Pons (tissue), 1 donor: ENCODE results near the gene DNAH1.

Source experiments
- DNase-seq: peaks from one replicate; pipeline ENCODE4 v3.0.0-alpha.2; 2016; ENCODE audit warnings: low spot score

DNAH1 gene

GRCh38 chr3:52290596-52291507, 25.3 kb upstream of the DNAH1 start:
- DNase-seq, result no peak

- no peak for DNase-seq
Measured at GRCh38 chr3:52291508-52292181, 24.5 kb upstream of the DNAH1 start.

DNA sequence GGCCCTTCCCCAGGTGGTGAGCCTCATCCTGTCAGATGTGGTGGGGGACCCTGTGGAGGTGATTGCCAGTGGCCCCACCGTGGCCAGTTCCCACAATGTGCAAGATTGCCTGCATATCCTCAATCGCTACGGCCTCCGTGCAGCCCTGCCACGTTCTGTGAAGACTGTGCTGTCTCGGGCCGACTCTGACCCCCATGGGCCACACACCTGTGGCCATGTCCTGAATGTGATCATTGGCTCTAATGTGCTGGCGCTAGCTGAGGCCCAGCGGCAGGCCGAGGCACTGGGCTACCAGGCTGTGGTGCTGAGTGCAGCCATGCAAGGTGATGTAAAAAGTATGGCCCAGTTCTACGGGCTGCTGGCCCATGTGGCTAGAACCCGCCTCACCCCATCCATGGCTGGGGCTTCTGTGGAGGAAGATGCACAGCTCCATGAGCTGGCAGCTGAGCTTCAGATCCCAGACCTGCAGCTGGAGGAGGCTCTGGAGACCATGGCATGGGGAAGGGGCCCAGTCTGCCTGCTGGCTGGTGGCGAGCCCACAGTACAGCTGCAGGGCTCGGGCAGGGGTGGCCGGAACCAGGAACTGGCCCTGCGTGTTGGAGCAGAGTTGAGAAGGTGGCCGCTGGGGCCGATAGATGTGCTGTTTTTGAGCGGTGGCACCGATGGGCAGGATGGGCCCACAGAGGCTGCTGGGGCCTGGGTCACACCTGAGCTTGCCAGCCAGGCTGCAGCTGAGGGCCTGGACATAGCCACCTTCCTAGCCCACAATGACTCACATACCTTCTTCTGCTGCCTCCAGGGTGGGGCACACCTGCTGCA, 23.7 kb upstream of the DNAH1 start:
- DNase-seq, result no peak

- DNase-seq, result no peak
Measured at GRCh38 chr3:52293491-52294319, 22.4 kb upstream of the DNAH1 start.

- no peak for DNase-seq
Measured at GRCh38 chr3:52294320-52295150, 21.6 kb upstream of the DNAH1 start.

DNA sequence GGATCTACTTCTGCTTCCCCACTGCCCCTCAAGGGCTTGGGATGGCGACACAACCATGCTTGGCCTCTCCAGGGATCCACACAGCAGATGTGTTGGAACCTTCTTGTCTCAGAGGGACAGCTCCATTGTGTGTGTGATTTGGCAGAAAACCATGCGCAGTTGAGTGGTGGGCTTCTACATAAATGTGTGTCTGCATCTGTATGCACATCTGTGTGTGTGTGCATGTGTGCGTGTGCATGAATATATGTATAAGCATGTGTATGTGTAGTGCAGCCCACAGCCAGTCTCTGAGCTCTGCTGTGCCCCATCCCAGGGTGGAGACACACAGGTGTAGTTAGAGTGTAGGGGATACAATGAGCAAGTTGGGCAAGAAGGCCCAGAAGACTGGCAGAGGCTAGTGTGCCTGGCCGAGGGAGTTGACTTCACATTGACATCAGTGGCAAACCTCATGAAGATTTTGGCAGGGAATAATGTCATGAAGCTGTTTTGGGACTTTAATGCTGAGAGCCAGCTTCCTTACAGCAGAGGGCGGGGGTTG, 20.4 kb upstream of the DNAH1 start:
- no peak for DNase-seq

- no peak for DNase-seq
Measured at GRCh38 chr3:52297242-52298148, 18.6 kb upstream of the DNAH1 start.

DNA sequence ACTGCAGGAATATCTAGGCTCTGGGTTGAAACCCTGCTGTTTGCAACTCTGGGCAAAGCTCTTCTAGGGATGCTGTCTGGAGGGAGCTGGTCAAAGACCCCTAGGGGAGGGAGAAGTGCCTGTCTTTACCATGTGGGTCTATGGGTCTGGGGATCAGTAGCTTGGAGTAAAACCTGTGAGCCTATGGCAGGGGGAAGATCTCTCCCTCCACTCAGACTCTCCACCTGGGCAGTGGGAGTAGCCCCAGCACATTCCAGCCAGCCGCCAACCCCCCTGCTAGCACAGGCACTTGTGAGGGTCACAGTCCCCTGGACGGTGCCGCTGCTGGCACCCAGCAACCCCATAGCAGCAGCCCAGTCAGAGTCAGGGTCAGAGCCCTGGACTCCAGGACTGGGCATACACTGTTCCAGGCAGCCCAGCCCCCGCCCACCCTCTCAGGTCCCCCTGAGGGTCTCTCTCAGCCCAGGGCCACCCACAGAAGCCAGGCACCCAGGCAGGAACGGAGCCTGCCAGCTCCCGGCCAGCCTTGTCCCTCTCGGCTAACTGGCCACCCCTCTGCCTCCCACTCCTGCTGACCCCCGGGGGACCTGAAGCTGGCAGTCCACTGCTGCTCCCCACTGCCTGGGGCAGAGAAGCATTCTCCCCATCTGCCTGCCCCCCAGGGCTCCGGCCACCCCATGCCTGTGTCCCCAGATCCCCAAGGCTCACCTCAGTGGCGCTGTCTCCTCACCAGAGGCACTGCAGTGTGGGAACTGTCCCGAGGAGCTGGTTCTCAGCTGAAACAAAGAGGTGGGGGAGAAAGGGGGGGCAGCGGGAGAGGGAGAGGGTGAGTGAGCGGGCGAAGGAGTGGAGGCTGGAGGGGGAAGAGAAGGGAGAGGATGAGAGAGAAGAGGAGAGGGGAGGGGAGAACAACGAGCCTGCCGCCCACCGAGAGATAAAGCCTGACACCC, 17.7 kb upstream of the DNAH1 start:
- no peak for DNase-seq

- DNase-seq, result no peak
Measured at GRCh38 chr3:52299247-52299878, 16.8 kb upstream of the DNAH1 start.

DNA sequence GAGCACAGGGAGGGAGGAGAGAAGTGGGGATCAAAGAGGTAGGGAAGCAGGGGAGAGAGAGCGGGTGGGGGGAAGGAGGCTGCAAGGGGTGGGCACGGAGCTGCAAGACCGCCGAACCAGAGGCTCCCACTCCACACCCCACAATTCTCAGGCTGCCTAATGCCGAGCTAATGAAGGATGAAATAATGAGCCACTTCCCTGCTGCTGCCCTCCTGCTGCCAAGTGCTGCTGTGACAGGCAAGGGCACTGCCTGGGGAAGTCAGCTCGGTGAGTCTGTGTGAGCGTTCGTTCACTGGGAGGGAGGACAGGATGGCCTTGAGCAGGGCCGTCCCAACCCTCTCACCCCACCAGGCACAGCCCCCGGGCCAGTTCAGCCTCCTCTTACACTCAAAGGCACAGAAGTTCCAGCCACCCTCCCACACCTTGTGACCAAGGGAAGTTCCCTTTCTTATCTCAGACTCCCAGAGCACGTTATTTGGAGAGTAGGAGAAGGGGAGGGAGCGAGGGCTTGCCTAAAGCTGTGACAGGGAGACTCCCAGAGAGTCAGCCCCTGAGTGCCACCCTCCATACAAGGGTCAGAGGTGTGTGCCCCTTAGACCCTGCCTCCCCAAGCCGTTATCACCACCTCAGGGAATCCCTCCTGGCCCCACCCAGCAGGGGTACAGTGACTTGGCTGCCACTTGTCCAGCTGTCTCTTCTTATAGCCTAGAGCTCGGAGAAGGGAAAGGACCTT, 16.1 kb upstream of the DNAH1 start:
- DNase-seq, result no peak

DNA sequence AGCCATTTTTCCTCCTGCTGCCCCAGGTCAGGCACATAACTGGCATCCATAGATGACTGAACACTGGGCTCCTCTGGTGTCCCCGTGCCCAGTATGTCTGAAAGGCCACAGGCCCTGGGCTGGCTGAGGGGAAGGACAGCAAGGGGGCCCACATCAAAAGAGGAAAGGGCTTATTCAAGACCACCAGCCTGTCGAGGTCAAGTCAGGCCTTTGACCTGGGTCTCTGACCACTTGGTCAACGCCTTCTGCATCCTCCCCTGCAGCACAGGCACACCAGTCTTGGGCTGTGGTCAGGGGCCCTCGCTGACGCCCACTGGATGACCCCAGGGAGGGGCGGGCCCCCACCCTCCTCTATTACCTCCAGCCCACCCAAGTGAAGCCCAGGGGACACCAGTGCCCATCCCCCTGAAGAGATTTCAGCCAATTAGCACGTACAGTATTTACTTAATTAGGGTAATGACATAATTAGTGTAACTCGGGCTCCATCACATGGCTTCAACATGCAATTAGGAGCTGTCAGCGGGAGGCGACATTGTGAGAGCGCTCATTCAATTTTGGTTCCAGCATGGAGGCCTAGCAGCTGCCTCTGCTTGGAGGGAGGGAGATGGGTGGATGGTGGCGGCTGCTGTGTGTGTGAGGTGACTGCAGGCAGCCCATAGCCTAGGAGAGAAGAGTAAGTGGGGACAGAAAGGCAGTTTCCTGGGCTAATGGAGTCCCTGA, 13.5 kb upstream of the DNAH1 start:
- no peak for DNase-seq

GRCh38 chr3:52303811-52304210, 12.3 kb upstream of the DNAH1 start:
- no peak for DNase-seq

- DNase-seq, result no peak
Measured at GRCh38 chr3:52305926-52306325, 10.2 kb upstream of the DNAH1 start.

DNA sequence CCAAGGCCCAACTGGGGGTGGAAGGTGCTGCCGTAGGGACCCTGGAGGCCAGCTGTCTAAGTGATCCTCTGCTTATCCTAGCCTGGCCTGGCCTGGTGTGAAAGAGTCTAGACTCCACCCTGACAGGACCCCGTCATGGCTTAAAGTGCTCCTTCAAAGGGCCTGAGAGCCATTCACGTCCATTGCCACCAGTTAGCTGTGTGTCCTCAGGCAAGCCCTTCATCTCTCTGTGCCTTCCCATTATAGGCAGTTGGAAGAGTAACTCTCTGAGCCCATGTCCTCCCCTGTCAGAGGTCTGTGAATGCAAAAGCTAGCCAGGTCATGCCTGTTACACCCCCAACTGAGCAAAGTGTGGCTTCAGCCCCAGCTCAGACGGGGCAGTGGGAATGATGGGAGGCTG, 9.1 kb upstream of the DNAH1 start:
- no peak for DNase-seq

DNA sequence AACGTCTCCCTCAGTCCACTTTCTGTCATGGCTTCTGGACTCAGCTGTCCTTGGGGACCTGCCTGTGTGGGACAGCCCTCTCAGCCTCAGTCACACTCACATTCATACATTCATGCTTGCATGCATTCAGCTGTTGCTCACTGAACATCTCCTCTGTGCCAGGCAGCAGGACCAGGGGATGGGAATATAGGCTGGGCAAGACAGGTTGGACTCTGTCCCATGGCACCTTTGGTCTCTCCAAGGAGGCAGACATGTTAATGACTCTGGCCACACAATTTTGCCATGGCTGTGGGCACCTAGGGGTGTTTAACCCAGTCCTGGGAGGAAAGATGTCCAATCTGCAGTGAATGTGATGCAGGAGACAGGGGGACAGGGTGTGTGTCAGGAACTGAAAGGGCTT, 7.8 kb upstream of the DNAH1 start:
- DNase-seq, result no peak

- no peak for DNase-seq
Measured at GRCh38 chr3:52310861-52311575, 5.1 kb upstream of the DNAH1 start.
